ENCODE data around the gene LPAR3.
"Not testable (repeated sequence)": the region's sequence is repeated elsewhere in the genome, so short reads cannot be mapped to it uniquely, and the experiment has no call there.

The LPAR3 gene

DNA sequence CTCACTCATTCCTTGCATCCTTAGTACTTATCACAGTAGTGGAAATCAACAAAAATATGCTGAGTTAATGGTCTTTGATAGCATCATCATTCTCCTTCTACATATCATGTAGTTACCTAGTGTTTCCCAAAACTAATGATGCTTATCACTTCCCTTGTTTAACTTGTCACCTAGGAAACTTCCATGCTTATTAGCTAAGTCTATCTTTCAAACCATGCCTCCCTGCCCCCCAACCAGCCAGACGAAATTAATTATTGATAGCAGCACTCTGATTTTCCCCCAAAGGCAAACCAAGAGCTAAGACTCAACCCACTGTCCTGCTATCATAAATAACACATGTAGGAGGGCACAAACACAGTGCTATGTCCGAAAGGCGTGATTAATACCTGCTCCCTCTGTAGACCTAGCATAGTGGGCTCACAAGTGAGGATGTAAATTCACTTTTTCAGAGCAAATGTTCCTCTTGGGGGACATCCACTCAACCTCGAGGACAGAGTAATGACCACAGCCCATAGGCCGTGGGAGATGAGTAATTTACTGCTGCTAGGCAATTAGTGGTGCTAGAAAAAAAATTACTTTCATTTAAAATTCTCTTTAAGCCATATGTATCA lies 25.8 kb upstream of the LPAR3 start:
- TF ChIP-seq ZNF274 (IDR thresholded peaks at IDR 0.05; ENCODE audit: low read depth, low read length), result no peak

DNA sequence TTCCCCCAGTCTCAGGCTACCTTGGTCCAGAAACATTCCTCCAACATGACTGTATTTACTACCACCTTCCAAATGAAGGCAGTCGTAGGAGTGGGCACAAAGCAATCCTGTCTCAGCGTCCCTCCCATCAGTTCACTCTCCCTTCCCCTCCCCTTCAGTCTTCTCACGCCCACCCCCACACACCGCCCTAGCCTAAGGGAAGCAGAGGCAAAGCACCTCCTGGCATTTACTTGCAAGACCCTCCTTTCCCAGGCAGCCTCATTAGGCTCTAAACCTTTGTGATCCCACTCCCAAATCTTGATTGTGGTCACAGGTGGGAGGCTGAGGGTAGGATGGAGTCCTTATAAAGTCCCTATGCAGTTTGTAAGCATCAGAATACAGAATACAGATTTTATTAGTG lies 23.9 kb upstream of the LPAR3 start:
- no peak overlapping the region for H3K4me3 ChIP-seq (ENCODE audit: low read length)
- no peak for TF ChIP-seq ZNF274 (IDR thresholded peaks at IDR 0.05; ENCODE audit: low read depth, low read length)

More for the DNA sequence above, 25.8 kb upstream of the LPAR3 start:
- H3K4me3 ChIP-seq (ENCODE audit: low read length), result no peak overlapping the region

DNA sequence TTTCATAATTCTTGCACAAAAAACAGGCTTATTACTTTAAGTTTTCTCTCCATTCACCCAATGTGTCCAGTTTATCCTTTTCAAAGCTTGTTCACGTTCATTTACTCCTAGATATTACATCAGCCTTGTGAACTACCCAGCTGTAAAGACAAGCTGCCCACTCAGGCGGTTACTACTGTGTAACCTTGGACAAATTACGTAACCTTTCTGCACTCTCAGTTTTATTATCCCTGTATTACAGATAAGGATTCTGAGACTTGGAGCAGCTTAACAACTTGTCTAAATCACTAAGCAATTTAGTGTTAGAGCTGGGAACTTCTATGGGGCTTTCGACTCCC lies 20.5 kb upstream of the LPAR3 start:
- TF ChIP-seq ZNF274 (IDR thresholded peaks at IDR 0.05; ENCODE audit: low read depth, low read length), result no peak
- no peak overlapping the region for H3K4me3 ChIP-seq (ENCODE audit: low read length)

DNA sequence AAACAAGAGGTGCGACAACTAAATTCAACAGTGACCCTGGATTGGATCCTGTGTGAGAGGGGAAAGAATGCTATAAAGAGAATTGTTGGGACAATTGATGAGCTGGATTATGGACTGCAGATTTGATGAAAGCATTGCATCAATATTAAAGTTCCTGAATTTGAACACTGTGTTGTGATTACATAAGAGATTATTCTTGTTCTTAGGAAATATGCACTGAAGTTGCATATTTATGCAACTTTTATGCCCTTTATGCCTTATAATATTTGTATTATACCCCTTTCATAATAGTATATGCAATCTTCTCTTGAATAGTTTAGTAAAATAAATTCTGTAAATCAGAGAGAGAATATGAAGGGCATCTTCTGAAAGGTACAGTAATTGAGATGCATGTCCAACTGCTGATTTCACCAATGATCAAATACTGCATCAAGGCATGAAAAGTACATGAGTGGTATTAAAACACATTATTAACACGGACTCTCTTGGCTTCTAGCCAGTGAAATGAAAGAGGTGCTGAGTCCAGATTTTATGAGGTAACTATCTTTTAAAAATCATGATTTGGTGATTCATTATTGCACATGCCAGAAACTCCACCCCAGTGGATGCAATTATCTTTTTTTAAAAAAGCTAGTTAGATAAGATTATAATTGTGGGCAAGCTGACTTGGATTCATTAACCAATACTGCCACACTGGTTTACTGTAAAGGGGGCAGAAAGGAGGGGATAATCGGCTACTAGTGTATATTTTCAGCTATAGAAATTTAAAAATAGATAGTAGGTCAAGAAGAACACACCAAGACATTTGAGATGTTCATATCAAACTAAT lies 19.9 kb upstream of the LPAR3 start:
- H3K4me3 ChIP-seq (ENCODE audit: low read length), result no peak overlapping the region
- no peak for TF ChIP-seq ZNF274 (IDR thresholded peaks at IDR 0.05; ENCODE audit: low read depth, low read length)

DNA sequence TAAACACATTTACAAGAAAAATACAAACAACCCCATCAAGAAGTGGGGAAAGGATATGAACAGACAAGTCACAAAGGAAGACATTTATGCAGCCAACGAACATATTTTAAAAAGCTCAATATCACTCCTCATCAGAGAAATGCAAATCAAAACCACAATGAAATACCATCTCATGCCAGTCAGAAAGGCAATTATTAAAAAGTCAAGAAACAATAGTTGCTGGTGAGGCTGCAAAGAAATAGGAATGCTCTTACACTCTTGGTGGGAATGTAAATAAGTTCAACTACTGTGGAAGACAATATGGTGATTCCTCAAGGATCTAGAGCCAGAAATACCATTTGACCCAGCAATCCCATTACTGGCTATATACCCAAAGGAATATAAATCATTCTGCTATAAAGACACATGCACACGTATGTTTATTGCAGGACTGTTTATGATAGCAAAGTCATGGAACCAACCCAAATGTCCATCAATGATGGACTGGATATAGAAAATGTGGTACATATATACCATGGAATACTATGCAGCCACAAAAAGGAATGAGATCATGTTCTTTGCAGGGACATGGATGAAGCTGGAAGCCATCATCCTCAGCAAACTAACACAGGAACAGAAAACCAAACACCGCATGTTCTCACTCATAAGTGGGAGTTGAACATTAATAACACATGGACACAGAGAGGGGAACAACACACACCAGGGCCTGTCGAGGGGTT lies 15.9 kb upstream of the LPAR3 start:
- not testable (repeated sequence) for H3K4me3 ChIP-seq (ENCODE audit: low read length)

DNA sequence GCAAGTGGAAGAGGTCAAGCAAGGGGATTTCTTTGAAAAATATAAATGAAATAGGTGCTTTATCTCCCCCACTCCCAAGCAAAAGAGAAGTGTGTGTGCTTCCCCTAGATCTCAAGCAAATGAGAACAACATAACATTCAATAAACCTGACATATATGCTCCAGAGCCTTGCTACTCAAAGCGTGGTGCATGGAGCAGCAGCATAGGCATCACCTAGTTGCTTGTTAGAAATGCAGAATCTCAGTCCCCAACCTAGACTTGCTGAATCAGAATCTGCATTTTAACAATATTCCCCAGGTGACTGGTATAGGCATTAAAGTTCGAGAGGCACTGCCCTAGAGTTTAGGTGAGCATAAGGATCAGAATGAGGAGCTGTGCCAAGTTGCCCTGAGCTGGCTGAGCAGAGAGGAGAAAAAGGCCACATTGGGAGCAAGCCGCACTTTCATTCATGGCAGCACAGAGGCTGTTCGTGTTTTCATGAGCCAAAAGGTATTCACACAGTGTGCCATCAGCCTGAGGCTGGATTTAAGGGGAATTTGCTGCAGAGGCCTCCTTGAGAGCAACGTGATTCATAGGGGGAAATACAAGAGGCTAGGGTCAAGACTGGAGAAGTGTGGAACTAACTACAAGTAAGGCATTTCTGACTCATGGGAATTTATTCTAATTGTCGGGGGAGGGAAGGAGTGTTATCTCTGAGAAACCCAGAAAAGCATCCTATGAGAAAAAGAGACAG lies 14.3 kb upstream of the LPAR3 start:
- H3K4me3 ChIP-seq (ENCODE audit: low read length), result no peak overlapping the region
- no peak for TF ChIP-seq ZNF274 (IDR thresholded peaks at IDR 0.05; ENCODE audit: low read depth, low read length)

DNA sequence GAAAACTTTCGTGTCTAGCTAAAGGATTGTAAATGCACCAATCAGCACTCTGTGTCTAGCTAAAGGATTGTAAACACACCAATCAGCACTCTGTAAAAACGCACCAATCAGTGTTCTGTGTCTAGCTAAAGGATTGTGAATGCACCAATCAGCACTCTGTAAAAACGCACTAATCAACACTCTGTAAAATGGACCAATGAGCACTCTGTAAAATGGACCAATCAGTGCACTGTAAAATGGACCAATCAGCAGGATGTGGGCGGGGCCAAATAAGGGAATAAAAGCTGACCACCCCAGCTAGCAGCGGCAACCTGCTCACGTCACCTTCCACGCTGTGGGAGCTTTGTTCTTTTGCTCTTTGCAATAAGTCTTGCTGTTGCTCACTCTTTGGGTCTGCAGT lies 9.7 kb upstream of the LPAR3 start:
- H3K4me3 ChIP-seq (ENCODE audit: low read length), result not testable (repeated sequence)

DNA sequence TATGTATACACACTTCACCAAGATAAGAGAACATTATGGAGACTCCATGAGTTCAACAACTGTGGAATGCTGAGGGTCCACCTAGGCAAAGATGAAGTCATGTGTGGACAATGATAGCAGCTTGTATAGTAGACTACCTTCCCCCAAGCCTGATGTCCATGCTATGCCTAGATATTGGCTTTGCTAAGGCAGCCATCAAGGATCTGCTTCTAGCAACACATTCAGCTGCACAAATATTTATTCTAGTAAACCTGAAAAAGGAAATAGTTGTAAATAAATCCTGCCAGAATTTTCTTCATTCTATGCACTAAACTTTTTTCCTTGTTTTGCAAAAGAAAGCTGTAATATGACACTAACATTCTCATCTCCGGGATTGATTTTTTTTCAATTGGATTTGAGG lies 7.0 kb upstream of the LPAR3 start:
- no peak for TF ChIP-seq ZNF274 (IDR thresholded peaks at IDR 0.05; ENCODE audit: low read depth, low read length)

DNA sequence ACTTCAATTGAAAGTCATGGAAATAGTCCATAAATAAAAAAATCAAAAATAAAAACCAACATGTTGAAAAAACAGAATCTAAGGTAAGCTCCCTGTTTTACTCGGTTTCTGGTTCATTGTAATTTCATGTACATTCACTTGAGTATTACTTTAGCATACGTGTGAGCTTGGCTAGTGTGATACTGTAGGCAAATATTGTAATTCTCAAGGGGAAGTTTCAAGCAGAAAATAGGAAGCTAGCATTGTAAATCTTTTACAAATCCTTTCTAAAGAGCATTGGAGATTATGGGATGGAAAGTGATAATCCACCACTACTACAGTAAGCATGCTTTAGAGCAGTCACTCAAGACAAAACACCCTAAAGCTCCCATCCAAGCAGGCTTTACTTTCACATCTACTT lies 3.3 kb upstream of the LPAR3 start:
- no peak overlapping the region for H3K4me3 ChIP-seq (ENCODE audit: low read length)
- no peak for TF ChIP-seq ZNF274 (IDR thresholded peaks at IDR 0.05; ENCODE audit: low read depth, low read length)

More for the DNA sequence above, 7.0 kb upstream of the LPAR3 start:
- no peak overlapping the region for H3K4me3 ChIP-seq (ENCODE audit: low read length)

DNA sequence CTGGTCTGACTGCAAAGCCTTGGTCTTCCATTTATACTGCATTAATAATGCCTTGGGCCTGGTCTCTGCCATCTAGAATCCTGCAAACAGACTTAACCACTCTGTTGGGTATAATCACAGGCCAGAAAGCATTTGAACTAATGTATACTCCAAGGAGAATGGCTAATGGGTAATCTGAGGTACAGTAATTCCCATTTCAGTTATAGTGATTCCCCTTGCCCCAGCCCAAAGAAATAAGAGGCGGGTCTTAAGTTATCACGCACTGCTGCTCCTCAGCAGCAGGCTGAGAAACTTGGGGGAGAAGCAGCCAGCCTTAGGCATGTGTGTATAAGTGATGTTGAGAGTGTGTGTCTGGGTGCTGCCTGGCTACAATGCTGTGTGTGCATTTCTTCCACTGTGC lies 2.4 kb downstream of the LPAR3 start:
- TF ChIP-seq ZNF274 (IDR thresholded peaks at IDR 0.05; ENCODE audit: low read depth, low read length), result no peak
- H3K4me3 ChIP-seq (ENCODE audit: low read length), result no peak overlapping the region

DNA sequence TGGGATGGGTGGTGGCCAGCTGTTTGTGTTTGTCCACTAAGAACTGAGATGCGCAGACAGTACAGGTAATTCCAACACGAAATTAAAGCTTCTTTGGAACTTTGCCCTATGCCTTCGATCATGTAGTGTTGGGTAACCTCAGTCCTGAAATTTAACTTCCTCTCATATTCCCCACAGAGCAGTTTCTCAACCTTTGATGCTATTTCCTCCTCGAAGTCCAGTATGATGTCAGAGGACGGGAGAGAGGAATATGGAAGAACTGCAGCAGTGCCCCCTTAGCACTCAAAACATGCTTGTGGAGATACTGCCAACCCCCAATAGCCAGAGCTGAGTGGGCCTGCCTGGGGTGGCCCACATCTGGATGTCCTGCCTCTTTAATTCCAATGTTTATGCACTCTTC lies 3.6 kb downstream of the LPAR3 start:
- no peak overlapping the region for H3K4me3 ChIP-seq (ENCODE audit: low read length)
- no peak for TF ChIP-seq ZNF274 (IDR thresholded peaks at IDR 0.05; ENCODE audit: low read depth, low read length)

DNA sequence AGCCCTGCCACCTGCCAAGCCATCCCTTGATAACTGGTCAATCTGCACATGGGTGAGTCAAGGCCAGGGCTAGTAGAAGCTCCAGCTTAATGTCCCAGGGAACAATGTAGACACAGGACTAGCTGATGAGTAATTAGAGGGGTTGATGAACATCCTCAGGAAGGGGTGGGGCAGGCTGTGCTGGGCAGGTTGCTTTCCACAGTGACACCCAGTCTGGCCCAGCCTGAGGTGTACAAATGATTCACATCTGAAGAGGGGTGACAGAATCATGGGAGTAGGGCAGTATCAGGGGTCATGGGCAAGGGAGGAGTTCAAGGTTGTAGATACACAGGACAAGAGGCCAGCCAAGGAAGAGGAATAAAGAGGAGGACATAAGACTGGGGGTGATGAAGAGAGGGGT lies 4.3 kb downstream of the LPAR3 start:
- TF ChIP-seq ZNF274 (IDR thresholded peaks at IDR 0.05; ENCODE audit: low read depth, low read length), result no peak
- no peak overlapping the region for H3K4me3 ChIP-seq (ENCODE audit: low read length)

DNA sequence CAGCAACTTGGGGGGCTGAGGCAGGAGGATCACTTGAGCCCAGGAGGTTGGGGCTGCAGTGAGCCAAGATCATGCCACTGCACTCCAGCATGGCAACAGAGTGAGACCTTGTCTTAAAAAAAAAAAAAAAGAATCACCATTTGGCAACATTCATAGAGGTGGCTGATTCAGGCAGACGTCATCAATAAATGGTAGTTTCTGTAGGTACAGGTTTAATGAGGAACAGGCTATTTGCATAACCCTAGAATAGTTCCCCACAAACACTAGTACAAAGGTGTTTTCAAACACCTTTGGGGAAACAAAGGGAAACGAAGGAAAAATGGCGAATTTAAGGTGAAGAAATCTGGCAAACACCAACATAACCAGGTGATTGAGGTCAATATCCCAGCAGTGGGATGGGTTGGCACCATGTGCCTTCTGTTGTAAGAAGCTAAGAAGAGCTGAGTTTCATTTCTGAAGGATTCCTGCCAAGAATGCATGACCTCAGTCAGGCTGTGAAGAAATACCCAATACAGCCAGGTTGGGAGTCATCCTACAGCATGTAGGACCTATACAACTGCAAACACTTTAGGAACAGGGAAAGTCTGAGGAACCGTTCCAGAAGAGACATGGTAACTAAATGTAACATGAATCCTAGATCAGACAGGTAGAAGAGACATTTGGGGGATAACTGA lies 5.6 kb downstream of the LPAR3 start:
- TF ChIP-seq ZNF274 (IDR thresholded peaks at IDR 0.05; ENCODE audit: low read depth, low read length), result no peak
- H3K4me3 ChIP-seq (ENCODE audit: low read length), result no peak overlapping the region

DNA sequence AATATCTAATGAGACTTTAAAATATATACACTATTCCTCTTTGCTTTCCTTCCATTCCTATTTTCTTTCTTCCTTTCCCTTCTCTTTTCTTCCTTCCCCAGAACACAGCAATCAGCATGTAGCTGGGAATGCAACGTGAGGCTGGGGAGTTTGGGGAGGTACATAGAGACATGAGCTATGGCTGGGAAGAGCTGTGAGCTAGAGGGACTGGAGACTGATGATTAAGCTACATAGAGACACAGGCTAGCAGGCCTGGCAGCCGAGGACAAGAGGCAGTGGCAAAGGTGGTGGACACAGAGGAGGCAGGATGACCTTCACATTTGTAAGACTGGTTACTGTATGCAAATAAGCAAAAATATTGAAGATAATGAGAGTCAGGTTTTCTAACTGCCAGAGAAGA lies 7.5 kb downstream of the LPAR3 start:
- H3K4me3 ChIP-seq (ENCODE audit: low read length), result no peak overlapping the region
- no peak for TF ChIP-seq ZNF274 (IDR thresholded peaks at IDR 0.05; ENCODE audit: low read depth, low read length)
